Loucy (cell line): ENCODE measurements around the gene PDE4A.

Source experiments
- H2AFZ ChIP-seq: fragments of 200-600 bp; sonication (generic); 2 replicates; pipeline ENCODE4 v1.6.0; 2016; ENCODE audit warnings: antibody characterized with exemption, mild to moderate bottlenecking, low read length, moderate library complexity
- H3F3A ChIP-seq: fragments of 200-600 bp; 2 replicates; pipeline ENCODE4 v1.6.0; 2016; ENCODE audit warnings: antibody characterized with exemption, low read depth, mild to moderate bottlenecking
- H3K27me3 ChIP-seq: fragments of 200-600 bp; sonication (generic); 2 replicates; pipeline ENCODE4 v1.6.1; 2014; ENCODE audit warnings: low read length, mild to moderate bottlenecking; ENCODE audit not compliant: insufficient read depth, poor library complexity, severe bottlenecking
- H3K36me3 ChIP-seq: fragments of 200-600 bp; sonication (generic); 2 replicates; pipeline ENCODE4 v1.6.1; 2016; ENCODE audit warnings: low read length; ENCODE audit not compliant: insufficient read depth
- H3K4me1 ChIP-seq: fragments of 200-600 bp; sonication (generic); 2 replicates; pipeline ENCODE4 v1.5.1; 2014; ENCODE audit warnings: low read length, mild to moderate bottlenecking; ENCODE audit not compliant: insufficient read depth, poor library complexity, severe bottlenecking
- H3K4me2 ChIP-seq: fragments of 200-600 bp; sonication (generic); 2 replicates; pipeline ENCODE4 v1.6.0; 2014; ENCODE audit warnings: antibody characterized with exemption, low read length, low read depth, mild to moderate bottlenecking; ENCODE audit not compliant: poor library complexity, severe bottlenecking
- H3K4me3 ChIP-seq: fragments of 200-600 bp; sonication (generic); 2 replicates; pipeline ENCODE4 v1.5.1; 2014; ENCODE audit warnings: low read length, mild to moderate bottlenecking, mixed read lengths; ENCODE audit not compliant: poor library complexity, severe bottlenecking
- H3K79me2 ChIP-seq: fragments of 200-600 bp; sonication (generic); 2 replicates; pipeline ENCODE4 v1.6.1; 2014; ENCODE audit warnings: low read length; ENCODE audit not compliant: insufficient read depth
- H3K9ac ChIP-seq: fragments of 200-600 bp; sonication (generic); 2 replicates; pipeline ENCODE4 v1.6.0; 2014; ENCODE audit warnings: mild to moderate bottlenecking, low read depth, low read length, moderate library complexity; ENCODE audit not compliant: poor library complexity, severe bottlenecking
- H3K9me2 ChIP-seq: fragments of 200-600 bp; sonication (generic); replicated peaks from 2 replicates; pipeline ENCODE4 v1.6.1; 2016; ENCODE audit warnings: low read depth, low read length, mixed read lengths
- H3K9me3 ChIP-seq: fragments of 200-600 bp; sonication (generic); 2 replicates; pipeline ENCODE4 v1.6.1; 2014; ENCODE audit warnings: mild to moderate bottlenecking, antibody characterized with exemption, low read length, low read depth; ENCODE audit not compliant: insufficient read depth
- H4K20me1 ChIP-seq: fragments of 200-600 bp; sonication (generic); 2 replicates; pipeline ENCODE4 v1.6.0; 2014; ENCODE audit warnings: antibody characterized with exemption, low read length, mild to moderate bottlenecking; ENCODE audit not compliant: insufficient read depth, poor library complexity, severe bottlenecking
- CTCF ChIP-seq: fragments of 200-600 bp; sonication (generic); conservative IDR thresholded peaks from 2 replicates; pipeline ENCODE4 v1.5.1; 2014; ENCODE audit warnings: mild to moderate bottlenecking, antibody characterized with exemption, low read length
- EZH2phosphoT487 ChIP-seq: fragments of 200-600 bp; IDR thresholded peaks from 2 replicates; pipeline ENCODE4 v1.6.1; 2018; ENCODE audit warnings: antibody characterized with exemption, mild to moderate bottlenecking, moderate library complexity, borderline replicate concordance

The PDE4A gene

GRCh38 chr19:10419646-10420443, 493 bp upstream of the PDE4A start:
- Histone ChIP-seq H3K4me1 (peaks cover 22% of the 10 kb centered on the region), H3K79me2 (no peaks in the 10 kb centered on the region), H3K4me3 (peak overlapping the region; percentile 69), H3K9me2 (no peaks in the 10 kb centered on the region), H3K9me3 (no peaks in the 10 kb centered on the region), H4K20me1 (no peaks in the 10 kb centered on the region), H3K27me3 (no peaks in the 10 kb centered on the region), H3K9ac (no peak overlapping the region), H3K4me2 (peak overlapping the region; percentile 87), H3F3A (no peaks in the 10 kb centered on the region), H2AFZ (peak overlapping the region; percentile 72; the same call in 1 of the 2 replicates), H3K36me3 (no peaks in the 10 kb centered on the region)
- TF ChIP-seq CTCF, result no peak
- no peak for TF ChIP-seq EZH2phosphoT487

GRCh38 chr19:10421240-10422045, 1.1 kb downstream of the PDE4A start:
- Histone ChIP-seq H3K9ac (no peak overlapping the region), H4K20me1 (no peaks in the 10 kb centered on the region), H3K9me2 (no peaks in the 10 kb centered on the region), H3K27me3 (no peaks in the 10 kb centered on the region), H3F3A (no peaks in the 10 kb centered on the region), H3K79me2 (no peaks in the 10 kb centered on the region), H3K36me3 (no peaks in the 10 kb centered on the region), H3K4me2 (peak overlapping the region; percentile 4), H3K4me1 (peaks cover 28% of the 10 kb centered on the region), H2AFZ (no peak overlapping the region), H3K9me3 (no peaks in the 10 kb centered on the region), H3K4me3 (no peak overlapping the region)
- no peak for TF ChIP-seq EZH2phosphoT487
- no peak for TF ChIP-seq CTCF

- H3K4me1 ChIP-seq, result peaks cover 28% of the 10 kb centered on the region
Observed at GRCh38 chr19:10422046-10422461, 1.7 kb downstream of the PDE4A start.

More at GRCh38 chr19:10422046-10422461, 1.7 kb downstream of the PDE4A start:
- Histone ChIP-seq H2AFZ (no peak overlapping the region), H3K9ac (no peak overlapping the region), H3F3A (no peaks in the 10 kb centered on the region), H3K9me2 (no peaks in the 10 kb centered on the region), H3K4me2 (no peak overlapping the region), H3K36me3 (no peaks in the 10 kb centered on the region), H3K9me3 (no peaks in the 10 kb centered on the region), H3K4me3 (no peak overlapping the region), H3K79me2 (no peaks in the 10 kb centered on the region), H4K20me1 (no peaks in the 10 kb centered on the region), H3K27me3 (no peaks in the 10 kb centered on the region)
- TF ChIP-seq CTCF (no peak), EZH2phosphoT487 (no peak)
